ENCODE measurements around the gene PITPNC1.

The PITPNC1 gene

GRCh38 chr17:67613961-67614360 lies 236.9 kb downstream of the PITPNC1 start:
- TF ChIP-seq, protein P1, sequence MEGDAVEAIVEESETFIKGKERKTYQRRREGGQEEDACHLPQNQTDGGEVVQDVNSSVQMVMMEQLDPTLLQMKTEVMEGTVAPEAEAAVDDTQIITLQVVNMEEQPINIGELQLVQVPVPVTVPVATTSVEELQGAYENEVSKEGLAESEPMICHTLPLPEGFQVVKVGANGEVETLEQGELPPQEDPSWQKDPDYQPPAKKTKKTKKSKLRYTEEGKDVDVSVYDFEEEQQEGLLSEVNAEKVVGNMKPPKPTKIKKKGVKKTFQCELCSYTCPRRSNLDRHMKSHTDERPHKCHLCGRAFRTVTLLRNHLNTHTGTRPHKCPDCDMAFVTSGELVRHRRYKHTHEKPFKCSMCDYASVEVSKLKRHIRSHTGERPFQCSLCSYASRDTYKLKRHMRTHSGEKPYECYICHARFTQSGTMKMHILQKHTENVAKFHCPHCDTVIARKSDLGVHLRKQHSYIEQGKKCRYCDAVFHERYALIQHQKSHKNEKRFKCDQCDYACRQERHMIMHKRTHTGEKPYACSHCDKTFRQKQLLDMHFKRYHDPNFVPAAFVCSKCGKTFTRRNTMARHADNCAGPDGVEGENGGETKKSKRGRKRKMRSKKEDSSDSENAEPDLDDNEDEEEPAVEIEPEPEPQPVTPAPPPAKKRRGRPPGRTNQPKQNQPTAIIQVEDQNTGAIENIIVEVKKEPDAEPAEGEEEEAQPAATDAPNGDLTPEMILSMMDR (IDR thresholded peaks at IDR 0.05) = no peak

DNA sequence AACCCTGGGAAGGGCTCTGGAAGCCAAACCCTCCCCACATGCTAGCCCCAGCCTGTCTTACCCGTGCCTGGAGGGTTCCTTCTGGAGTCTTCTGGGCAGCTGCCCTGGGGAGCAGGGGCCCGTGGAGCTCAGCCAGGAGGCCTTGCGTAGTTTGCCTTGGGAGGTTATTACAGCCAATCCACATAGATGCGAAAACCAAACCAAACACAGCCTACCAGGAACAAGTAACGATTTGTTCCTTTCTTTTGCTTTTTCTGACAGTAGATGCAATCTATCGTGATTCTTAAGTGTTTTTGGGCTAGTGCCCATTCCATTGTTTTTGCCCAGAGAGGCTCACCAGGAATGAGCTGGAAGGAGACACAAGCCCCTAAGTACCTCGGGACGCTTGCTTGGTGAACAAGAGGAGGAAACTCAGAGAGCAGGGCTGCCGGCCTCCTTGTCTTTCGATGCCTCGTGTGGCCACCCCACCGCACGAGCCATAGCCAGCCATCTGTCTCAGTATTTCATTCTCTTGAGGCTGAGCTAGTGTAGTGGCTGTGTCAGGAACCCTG lies 238.0 kb downstream of the PITPNC1 start:
- TF ChIP-seq, protein P1 (IDR thresholded peaks at IDR 0.05) = no peak

DNA sequence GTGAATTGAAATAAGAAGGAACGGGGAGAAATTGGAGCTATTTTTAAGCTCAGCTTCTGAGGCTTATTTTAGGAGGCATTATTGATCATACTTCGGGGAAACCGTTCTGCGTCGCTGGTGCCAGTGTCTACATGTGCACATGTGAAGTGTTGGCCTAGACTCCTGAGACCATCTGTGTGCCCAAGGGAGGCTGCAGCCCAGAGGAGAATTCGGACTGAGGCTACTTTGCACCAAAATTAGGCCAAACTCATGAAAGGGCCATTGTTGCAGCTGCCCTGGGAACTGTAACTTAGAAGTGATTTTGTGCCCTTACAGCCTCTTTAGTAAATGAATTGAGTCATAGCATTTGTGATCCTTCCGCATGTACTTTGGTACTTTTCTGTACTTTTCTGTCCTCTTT lies 238.7 kb downstream of the PITPNC1 start:
- TF ChIP-seq, protein P1 (IDR thresholded peaks at IDR 0.05) = no peak

DNA sequence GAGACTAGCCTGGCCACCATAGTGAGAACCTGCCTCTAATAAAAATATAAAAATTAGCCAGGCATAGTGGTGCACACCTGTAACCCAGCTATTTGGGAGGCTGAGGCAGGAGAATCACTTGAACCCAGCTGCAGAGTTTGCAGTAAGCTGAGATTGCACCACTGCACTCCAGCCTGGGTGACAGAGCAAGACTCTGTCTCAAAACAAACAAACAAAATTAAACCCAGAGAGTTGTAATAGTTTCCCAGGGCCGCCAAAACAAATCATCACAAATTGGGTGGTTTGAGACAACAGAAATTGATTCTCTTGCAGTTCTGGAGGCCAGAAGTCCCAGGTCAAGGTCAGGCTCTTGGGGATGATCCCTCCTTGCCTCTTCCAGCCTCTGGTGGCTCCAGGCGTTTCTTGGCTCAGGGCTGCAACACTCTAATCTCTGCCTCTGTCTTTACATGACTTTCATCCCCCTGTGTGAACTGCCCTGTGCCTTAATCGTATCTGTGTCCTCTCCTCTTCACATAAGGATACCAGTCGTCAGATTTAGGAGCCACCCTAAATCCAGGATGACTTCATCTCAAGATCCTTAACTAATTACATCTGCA lies 240.3 kb downstream of the PITPNC1 start:
- TF ChIP-seq, protein P1 (IDR thresholded peaks at IDR 0.05) = no peak

GRCh38 chr17:67619555-67619954 lies 242.5 kb downstream of the PITPNC1 start:
- TF ChIP-seq, protein P1 (IDR thresholded peaks at IDR 0.05) = no peak

DNA sequence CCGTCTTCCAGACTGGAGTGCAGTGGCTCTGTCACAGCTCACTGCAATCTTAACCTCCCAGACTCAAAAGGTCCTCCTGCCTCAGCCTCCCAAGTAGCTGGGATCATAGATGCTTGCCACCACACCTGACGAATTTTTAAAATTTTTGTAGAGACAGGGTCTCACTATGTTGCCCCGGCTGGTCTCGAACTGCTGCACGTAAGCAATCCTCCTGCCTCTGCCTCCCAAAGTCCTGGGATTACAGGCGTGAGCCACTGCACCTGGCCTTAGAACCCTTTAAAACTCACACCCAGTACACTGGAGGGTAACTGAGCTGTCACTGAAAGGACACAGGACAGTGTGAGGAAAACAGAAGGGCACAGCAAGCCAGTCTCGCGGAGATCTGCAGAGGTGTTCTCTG lies 243.0 kb downstream of the PITPNC1 start:
- TF ChIP-seq, protein P1 (IDR thresholded peaks at IDR 0.05) = no peak

GRCh38 chr17:67620636-67621035 lies 243.6 kb downstream of the PITPNC1 start:
- TF ChIP-seq, protein P1 (IDR thresholded peaks at IDR 0.05) = no peak

- TF ChIP-seq, protein P1 (IDR thresholded peaks at IDR 0.05) = no peak
These were observed 246.7 kb downstream of the PITPNC1 start for GRCh38 chr17:67623767-67624166.
